Lower leg skin (tissue), 3 donors: ENCODE measurements around the gene CCPG1.
"Not testable (repeated sequence)": the region's sequence is repeated elsewhere in the genome, so short reads cannot be mapped to it uniquely, and the experiment has no call there.

ENCODE experiments used
- POLR2A ChIP-seq, 2 donors: fragments of 450-650 bp; IDR thresholded peaks; one replicate each; pipeline ENCODE4 v1.6.1; 2016 to 2017; ENCODE audit warnings: antibody characterized with exemption in 2 of 2, mild to moderate bottlenecking in 1 of 2, moderate library complexity in 1 of 2
- TF ChIP-seq, protein P1 (sequence below), 3 donors: fragments of 450-650 bp; IDR thresholded peaks; one replicate each; pipeline ENCODE4 v1.5.1; 2016; ENCODE audit warnings: antibody characterized with exemption in 3 of 3, mild to moderate bottlenecking in 3 of 3, moderate library complexity in 2 of 3

GRCh38 chr15:55445936-55446335 lies 37.8 kb upstream of the CCPG1 start:
- not testable (repeated sequence) for TF ChIP-seq POLR2A (IDR thresholded peaks at IDR 0.05)
- TF ChIP-seq, protein P1, sequence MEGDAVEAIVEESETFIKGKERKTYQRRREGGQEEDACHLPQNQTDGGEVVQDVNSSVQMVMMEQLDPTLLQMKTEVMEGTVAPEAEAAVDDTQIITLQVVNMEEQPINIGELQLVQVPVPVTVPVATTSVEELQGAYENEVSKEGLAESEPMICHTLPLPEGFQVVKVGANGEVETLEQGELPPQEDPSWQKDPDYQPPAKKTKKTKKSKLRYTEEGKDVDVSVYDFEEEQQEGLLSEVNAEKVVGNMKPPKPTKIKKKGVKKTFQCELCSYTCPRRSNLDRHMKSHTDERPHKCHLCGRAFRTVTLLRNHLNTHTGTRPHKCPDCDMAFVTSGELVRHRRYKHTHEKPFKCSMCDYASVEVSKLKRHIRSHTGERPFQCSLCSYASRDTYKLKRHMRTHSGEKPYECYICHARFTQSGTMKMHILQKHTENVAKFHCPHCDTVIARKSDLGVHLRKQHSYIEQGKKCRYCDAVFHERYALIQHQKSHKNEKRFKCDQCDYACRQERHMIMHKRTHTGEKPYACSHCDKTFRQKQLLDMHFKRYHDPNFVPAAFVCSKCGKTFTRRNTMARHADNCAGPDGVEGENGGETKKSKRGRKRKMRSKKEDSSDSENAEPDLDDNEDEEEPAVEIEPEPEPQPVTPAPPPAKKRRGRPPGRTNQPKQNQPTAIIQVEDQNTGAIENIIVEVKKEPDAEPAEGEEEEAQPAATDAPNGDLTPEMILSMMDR (IDR thresholded peaks at IDR 0.05), result not testable (repeated sequence)
